HG02870 (cell line): ENCODE data around the gene FOLR1.

ENCODE experiments used
- ATAC-seq: cut with Tn5 transposase; IDR thresholded peaks from one replicate; pipeline ENCODE4 v1.9.1; 2021; ENCODE audit warnings: mild to moderate bottlenecking, moderate library complexity; ENCODE audit not compliant: unreplicated experiment

The FOLR1 gene

DNA sequence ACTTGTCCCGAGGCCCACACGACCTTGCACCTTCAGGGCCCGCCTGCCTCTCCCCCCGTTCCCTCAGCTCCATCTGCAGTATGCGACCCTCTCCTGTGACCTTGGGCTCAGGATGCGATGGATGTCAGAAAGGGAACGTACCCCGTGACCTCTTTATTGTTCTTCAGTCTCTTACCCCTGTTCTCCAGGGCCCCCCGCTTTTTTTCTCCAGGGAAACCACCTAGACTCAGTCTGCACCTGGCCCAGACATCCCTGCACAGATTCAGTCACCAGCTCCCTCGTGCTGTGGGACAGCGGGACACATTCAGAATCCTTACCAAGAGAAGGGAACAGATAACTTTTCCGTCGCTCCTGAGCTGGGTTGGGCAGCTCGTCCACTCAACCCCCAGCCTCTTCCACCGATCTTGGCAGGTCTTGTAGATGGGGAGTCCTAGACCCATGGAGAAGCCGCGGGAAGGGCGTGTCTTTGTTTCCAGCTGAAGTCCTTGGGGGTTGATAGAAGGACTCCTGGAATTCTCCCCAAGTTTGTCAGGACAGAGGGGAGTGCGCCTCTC lies 53.4 kb downstream of the FOLR1 start:
- no peak for ATAC-seq
